IMR-90 (cell line): ENCODE results near the gene FOSL2. TPM values are rescaled to one million over a fixed set of nuclear protein-coding genes. Genes with fewer than 3 reads are reported as not detected.

Experiments
- ATAC-seq: fragments of 200-7000 bp; cut with Tn5 transposase; 2 replicates; pipeline ENCODE4 v1.9.1; 2020; ENCODE audit warnings: low read depth, mild to moderate bottlenecking, moderate library complexity
- BruUV-seq: library from RNA; stranded (reverse); fragments of 400-500 nt; replicated peaks from 2 replicates; lab custom pipeline; 2021; lab: Mats Ljungman, UMichigan
- CTCF ChIA-PET: fragments of 300-600 bp; formaldehyde crosslinking; extraction: SDS; loops from one replicate; lab custom pipeline; 2021; ENCODE audit warnings: antibody characterized with exemption; lab: Yijun Ruan, JAX
- POLR2A ChIA-PET: fragments of 300-600 bp; sonication (Branson Sonifier 250); formaldehyde crosslinking; loops from one replicate; lab custom pipeline; 2022; ENCODE audit warnings: antibody characterized with exemption; ENCODE audit not compliant: unreplicated experiment; lab: Charles Lee
- DNase-seq: peaks from one replicate; pipeline ENCODE4 v3.0.0; 2013
- H2AFZ ChIP-seq: replicated peaks from 2 replicates; pipeline ENCODE3; 2013; ENCODE audit warnings: low read length, mild to moderate bottlenecking; ENCODE audit not compliant: poor library complexity
- H2AK5ac ChIP-seq: 2 replicates; pipeline ENCODE4 v1.6.1; 2013; ENCODE audit warnings: low read depth, low read length, inconsistent platforms
- H2AK9ac ChIP-seq: replicated peaks from 2 replicates; pipeline ENCODE3; 2013; ENCODE audit warnings: mild to moderate bottlenecking, low read depth, low read length, moderate library complexity; ENCODE audit not compliant: poor library complexity
- H2BK120ac ChIP-seq: 2 replicates; pipeline ENCODE4 v1.6.1; 2013; ENCODE audit warnings: low read depth, low read length, inconsistent platforms
- H2BK15ac ChIP-seq: 3 replicates; pipeline ENCODE4 v1.6.1; 2013; ENCODE audit warnings: low read depth, low read length, inconsistent platforms
- H2BK20ac ChIP-seq: 2 replicates; pipeline ENCODE4 v1.6.1; 2013; ENCODE audit warnings: low read depth, mild to moderate bottlenecking, inconsistent platforms, low read length, moderate library complexity
- H2BK5ac ChIP-seq: 2 replicates; pipeline ENCODE4 v1.6.1; 2013; ENCODE audit warnings: mild to moderate bottlenecking, low read depth, low read length, inconsistent platforms; ENCODE audit not compliant: poor library complexity, severe bottlenecking
- H3K14ac ChIP-seq: replicated peaks from 2 replicates; pipeline ENCODE4 v1.6.1; 2013; ENCODE audit warnings: low read depth, low read length, inconsistent platforms
- H3K18ac ChIP-seq: 2 replicates; pipeline ENCODE4 v1.6.1; 2013; ENCODE audit warnings: low read depth, low read length, control low read depth
- H3K23ac ChIP-seq: 2 replicates; pipeline ENCODE4 v1.6.1; 2013; ENCODE audit warnings: low read depth, low read length, inconsistent platforms
- H3K27ac ChIP-seq: 2 replicates; pipeline ENCODE4 v1.5.1; 2013; ENCODE audit warnings: mild to moderate bottlenecking, control low read depth, low read length; ENCODE audit not compliant: insufficient read depth
- H3K27me3 ChIP-seq: 2 replicates; pipeline ENCODE4 v1.6.1; 2013; ENCODE audit warnings: low read length; ENCODE audit not compliant: control insufficient read depth, insufficient read depth
- H3K36me3 ChIP-seq: 2 replicates; pipeline ENCODE4 v1.6.1; 2013; ENCODE audit warnings: low read length, mixed read lengths; ENCODE audit not compliant: control insufficient read depth, insufficient read depth
- H3K4ac ChIP-seq: 2 replicates; pipeline ENCODE4 v1.6.1; 2013; ENCODE audit warnings: low read depth, low read length, inconsistent platforms
- H3K4me1 ChIP-seq: 2 replicates; pipeline ENCODE4 v1.6.1; 2013; ENCODE audit warnings: low read length, mixed read lengths; ENCODE audit not compliant: control insufficient read depth, insufficient read depth
- H3K4me2 ChIP-seq: 2 replicates; pipeline ENCODE4 v1.6.1; 2013; ENCODE audit warnings: low read depth, mild to moderate bottlenecking, control low read depth, low read length, moderate library complexity
- H3K4me3 ChIP-seq: 2 replicates; pipeline ENCODE4 v1.5.1; 2013; ENCODE audit warnings: low read depth, mild to moderate bottlenecking, control low read depth, low read length, moderate library complexity; ENCODE audit not compliant: insufficient read depth
- H3K56ac ChIP-seq: 2 replicates; pipeline ENCODE4 v1.6.1; 2013; ENCODE audit warnings: low read length, inconsistent platforms; ENCODE audit not compliant: insufficient read depth; ENCODE audit errors: extremely low read depth
- H3K79me1 ChIP-seq, 2 experiments: 2 replicates each; pipeline ENCODE4 v1.6.1; 2013; ENCODE audit warnings: low read length in 2 of 2, inconsistent platforms in 1 of 2, low read depth in 1 of 2
- H3K9ac ChIP-seq: 2 replicates; pipeline ENCODE4 v1.6.1; 2013; ENCODE audit warnings: low read depth, low read length, control low read depth
- H3K9me1 ChIP-seq: 2 replicates; pipeline ENCODE4 v1.6.1; 2013; ENCODE audit warnings: low read length, inconsistent platforms; ENCODE audit not compliant: insufficient read depth
- H3K9me3 ChIP-seq: 2 replicates; pipeline ENCODE4 v1.6.1; 2013; ENCODE audit warnings: low read length; ENCODE audit not compliant: control insufficient read depth, insufficient read depth
- H4K20me1 ChIP-seq: 2 replicates; pipeline ENCODE4 v1.6.1; 2013; ENCODE audit warnings: low read length, inconsistent platforms; ENCODE audit not compliant: insufficient read depth
- H4K5ac ChIP-seq: 2 replicates; pipeline ENCODE4 v1.6.1; 2013; ENCODE audit warnings: mild to moderate bottlenecking, low read depth, low read length, control low read depth
- H4K8ac ChIP-seq, 2 experiments: 2 replicates each; pipeline ENCODE4 v1.6.1; 2013; ENCODE audit warnings: low read depth in 2 of 2, low read length in 2 of 2, control low read depth in 1 of 2, inconsistent platforms in 1 of 2
- H4K91ac ChIP-seq: 2 replicates; pipeline ENCODE4 v1.6.1; 2013; ENCODE audit warnings: low read depth, low read length, inconsistent platforms; ENCODE audit not compliant: insufficient read depth
- CHD1 ChIP-seq: IDR thresholded peaks from 2 replicates; pipeline ENCODE4 v1.6.1; 2012; ENCODE audit warnings: low read depth, low read length, improper control_type of control experiment
- MAZ ChIP-seq: IDR thresholded peaks from 2 replicates; pipeline ENCODE4 v1.6.1; 2012; ENCODE audit warnings: low read depth, mild to moderate bottlenecking, low read length, improper control_type of control experiment, moderate library complexity, borderline replicate concordance
- MXI1 ChIP-seq: IDR thresholded peaks from 2 replicates; pipeline ENCODE4 v1.6.1; 2012; ENCODE audit warnings: low read depth, mild to moderate bottlenecking, low read length, moderate library complexity, borderline replicate concordance
- NFE2L2 ChIP-seq: fragments of 150-350 bp; IDR thresholded peaks from 2 replicates; pipeline ENCODE4 v1.6.1; 2016; ENCODE audit warnings: low read depth, mild to moderate bottlenecking, low read length
- POLR2A ChIP-seq: IDR thresholded peaks from 2 replicates; pipeline ENCODE4 v1.6.1; 2012; ENCODE audit warnings: mild to moderate bottlenecking, low read depth, low read length
- RAD21 ChIP-seq: IDR thresholded peaks from 2 replicates; pipeline ENCODE4 v1.6.1; 2012; ENCODE audit warnings: low read length, improper control_type of control experiment
- RFX5 ChIP-seq: IDR thresholded peaks from 2 replicates; pipeline ENCODE4 v1.8.0; 2012; ENCODE audit warnings: low read depth, mild to moderate bottlenecking, low read length, moderate library complexity
- WGBS, 2 experiments: methylation state at CpG; one replicate each; pipeline versions ENCODE4 v1.1.5 to v1.1.7; 2013; ENCODE audit warnings: missing lambda C conversion rate in 2 of 2; ENCODE audit not compliant: insufficient read length in 1 of 2; ENCODE audit errors: extremely low coverage in 2 of 2; 5-methylcytosine and 5-hydroxymethylcytosine counted together
- dilution Hi-C: fragments of 300-500 bp; cut with HindIII; formaldehyde crosslinking; loops from one replicate; pipeline ENCODE4 v1.14.3; 2018; ENCODE audit warnings: low sequenced_read_pairs; ENCODE audit not compliant: unreplicated experiment
- in situ Hi-C: fragments of 300-500 bp; cut with MboI; formaldehyde crosslinking; loops from 3 replicates; pipeline ENCODE4 v1.14.3; 2019; ENCODE audit warnings: low sequenced_read_pairs, inconsistent platforms, mixed read lengths
- intact Hi-C: fragments of 100-400 bp; cut with micrococcal nuclease; formaldehyde crosslinking; loops from 2 replicates; pipeline ENCODE4 v1.10.0; 2022
- polyA plus RNA-seq, 3 experiments: library from polyadenylated mRNA; depleted of rRNA; stranded (reverse); fragments of >200 nt; gene quantifications; 2 replicates each; pipeline ENCODE4 v1.2.3, GENCODE V29; 2012; ENCODE audit warnings: low replicate concordance in 1 of 3
- total RNA-seq: library from RNA; depleted of rRNA; stranded (reverse); fragments of >200 nt; gene quantifications from 2 replicates; pipeline ENCODE4 v1.2.3, GENCODE V29; 2012
- TF ChIP-seq, protein P1 (sequence below): fragments of 150-350 bp; IDR thresholded peaks from 2 replicates; pipeline ENCODE4 v1.6.1; 2017; ENCODE audit warnings: mild to moderate bottlenecking, antibody characterized with exemption, low read length, low read depth

The FOSL2 gene
- total and polyA plus RNA-seq, 2 of the 4 experiments (the other 2 are of a cell fraction): 31.4 to 46.3 TPM

DNA sequence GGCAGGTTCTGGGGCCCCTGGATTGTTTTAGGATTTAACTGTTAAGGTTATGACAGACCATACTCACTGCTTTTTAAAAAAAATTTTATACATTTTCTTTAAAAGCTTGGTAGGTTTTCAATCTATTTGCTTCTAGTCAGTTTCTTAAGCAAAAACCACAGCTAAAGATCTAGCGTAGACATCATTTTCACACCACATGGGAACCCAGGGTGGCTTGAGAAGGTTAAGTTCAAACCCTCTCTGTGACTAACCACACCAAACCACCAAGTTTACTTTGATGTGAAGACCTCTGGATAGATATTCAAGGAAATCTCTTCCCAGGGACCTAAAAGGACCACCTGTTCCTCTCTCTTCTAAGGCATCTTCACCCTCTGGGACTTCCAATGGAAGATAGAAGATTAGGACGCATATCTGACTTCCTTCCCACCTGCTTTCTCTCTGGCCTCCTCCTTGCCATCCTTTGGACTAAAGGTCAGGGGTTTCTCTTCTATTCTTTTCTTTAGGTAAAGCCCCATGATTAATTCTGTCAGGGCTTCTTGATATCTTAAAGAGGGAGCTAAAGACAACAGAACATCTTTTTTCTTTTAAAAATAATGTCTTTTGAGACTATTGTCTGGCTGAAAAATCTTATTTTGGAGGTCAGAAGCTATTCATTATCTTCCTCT lies 32.3 kb downstream of the FOSL2 start (continued):
- TF ChIP-seq, protein P1, sequence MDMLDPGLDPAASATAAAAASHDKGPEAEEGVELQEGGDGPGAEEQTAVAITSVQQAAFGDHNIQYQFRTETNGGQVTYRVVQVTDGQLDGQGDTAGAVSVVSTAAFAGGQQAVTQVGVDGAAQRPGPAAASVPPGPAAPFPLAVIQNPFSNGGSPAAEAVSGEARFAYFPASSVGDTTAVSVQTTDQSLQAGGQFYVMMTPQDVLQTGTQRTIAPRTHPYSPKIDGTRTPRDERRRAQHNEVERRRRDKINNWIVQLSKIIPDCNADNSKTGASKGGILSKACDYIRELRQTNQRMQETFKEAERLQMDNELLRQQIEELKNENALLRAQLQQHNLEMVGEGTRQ: no peak
- TF ChIP-seq POLR2A: no peak
- no peak for TF ChIP-seq RAD21
- no peak for TF ChIP-seq CHD1

DNA sequence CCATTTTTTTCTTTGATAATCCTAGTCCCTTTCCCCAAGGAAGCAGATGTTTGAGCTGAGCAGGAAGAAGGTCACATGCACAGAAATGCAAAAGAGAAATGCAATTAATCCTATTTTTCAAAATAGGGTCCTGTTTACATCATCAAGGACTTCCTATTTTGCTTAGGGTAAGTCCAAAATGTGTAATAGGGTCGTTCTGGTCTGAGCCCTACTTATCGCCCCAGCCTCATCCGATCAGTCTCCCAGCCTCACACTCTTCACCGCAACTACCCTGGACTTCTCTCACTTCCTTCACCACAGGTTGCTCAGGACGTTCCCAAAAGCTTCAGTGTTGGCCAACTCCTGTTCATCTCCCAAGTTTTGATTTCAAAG lies 32.8 kb downstream of the FOSL2 start:
- ATAC-seq (no peak), DNase-seq (no peak)
- Histone ChIP-seq H2AK9ac (no peak overlapping the region), H3K9ac (no peak overlapping the region), H2BK120ac (no peak overlapping the region), H3K27me3 (no peaks in the 10 kb centered on the region), H3K14ac (no peak overlapping the region), H3K79me1 (peaks cover 0 to 7% of the 10 kb centered on the region in 2 experiments; a peak in 1 of 4 replicates), H4K5ac (no peak overlapping the region), H3K56ac (no peak overlapping the region), H2BK20ac (no peak overlapping the region), H4K20me1 (0 out of 2 replicates have a peak, but pooled peaks cover 4% of the 10 kb centered on the region), H3K23ac (no peak overlapping the region), H2AK5ac (no peak overlapping the region), H2AFZ (no peak overlapping the region), H2BK15ac (no peak overlapping the region), H3K4me1 (peaks cover 18% of the 10 kb centered on the region), H3K4ac (no peak overlapping the region), H3K18ac (no peak overlapping the region), H3K27ac (no peak overlapping the region), H3K4me3 (no peak overlapping the region), H3K4me2 (no peak overlapping the region), H4K8ac (no peak overlapping the region), H3K9me3 (no peaks in the 10 kb centered on the region), H3K36me3 (peaks cover under 1% of the 10 kb centered on the region; the same call in 1 of the 2 replicates), H2BK5ac (no peak overlapping the region), H3K9me1 (peaks cover 11% of the 10 kb centered on the region), H4K91ac (no peak overlapping the region)
- TF ChIP-seq MAZ (no peak), NFE2L2 (no peak), CHD1 (no peak), MXI1 (no peak), RAD21 (no peak), RFX5 (no peak)
- WGBS, 2 experiments: 100% methylated on average over 3 of the region's 5 CpGs; no CpG with 5 or more reads in 1 of the 2 experiments
- POLR2A ChIA-PET: no interaction called here
- dilution Hi-C loops (no loop called here), in situ Hi-C loops (no loop called here), intact Hi-C loops (no loop called here)
- CTCF ChIA-PET: no interaction called here
- no TSS peak for BruUV-seq
